Jurkat, Clone E6-1 (cell line): ENCODE results near the gene C5orf34.
"Not testable (repeated sequence)": the region's sequence is repeated elsewhere in the genome, so short reads cannot be mapped to it uniquely, and the experiment has no call there.

ENCODE experiments used
- DNase-seq: peaks from one replicate; pipeline ENCODE4 v3.0.0-alpha.2; 2011; ENCODE audit warnings: low read depth, low spot score
- H3K4me3 ChIP-seq: 2 replicates; pipeline ENCODE4 v1.5.1; 2011; ENCODE audit warnings: mild to moderate bottlenecking, low read length, control low read depth, moderate library complexity

C5orf34 gene

DNA sequence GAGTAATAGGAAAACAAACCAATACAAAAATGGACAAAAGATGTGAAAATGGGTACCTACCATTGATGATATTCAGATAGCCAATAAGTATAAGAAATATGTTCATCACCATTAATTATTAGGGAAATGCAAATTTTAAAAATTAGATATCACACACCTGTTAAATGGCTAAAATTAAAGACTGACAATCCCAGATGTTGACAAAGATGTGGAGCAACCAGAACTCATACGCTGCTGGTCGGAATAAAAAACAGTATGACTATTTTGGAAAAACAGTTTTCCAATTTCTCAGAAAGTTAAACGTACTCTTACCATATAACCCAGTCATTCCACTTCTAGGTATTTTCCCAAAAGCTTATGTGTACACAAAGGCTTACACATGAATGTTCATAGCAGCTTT lies 58.4 kb downstream of the C5orf34 start:
- no peak for DNase-seq
- H3K4me3 ChIP-seq, result no peak overlapping the region

DNA sequence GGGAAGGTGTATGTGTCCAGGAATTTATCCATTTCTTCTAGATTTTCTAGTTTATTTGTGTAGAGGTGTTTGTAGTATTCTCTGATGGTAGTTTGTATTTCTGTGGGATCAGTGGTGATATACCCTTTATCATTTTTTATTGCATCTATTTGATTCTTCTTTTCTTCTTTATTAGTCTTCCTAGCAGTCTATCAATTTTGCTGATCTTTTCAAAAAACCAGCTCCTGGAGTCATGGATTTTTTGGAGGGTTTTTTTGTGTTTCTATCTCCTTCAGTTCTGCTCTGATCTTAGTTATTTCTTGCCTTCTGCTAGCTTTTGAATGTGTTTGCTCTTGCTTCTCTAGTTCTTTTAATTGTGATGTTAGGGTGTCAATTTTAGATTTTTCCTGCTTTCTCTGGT lies 73.4 kb downstream of the C5orf34 start:
- H3K4me3 ChIP-seq, DNase-seq: not testable (repeated sequence)

DNA sequence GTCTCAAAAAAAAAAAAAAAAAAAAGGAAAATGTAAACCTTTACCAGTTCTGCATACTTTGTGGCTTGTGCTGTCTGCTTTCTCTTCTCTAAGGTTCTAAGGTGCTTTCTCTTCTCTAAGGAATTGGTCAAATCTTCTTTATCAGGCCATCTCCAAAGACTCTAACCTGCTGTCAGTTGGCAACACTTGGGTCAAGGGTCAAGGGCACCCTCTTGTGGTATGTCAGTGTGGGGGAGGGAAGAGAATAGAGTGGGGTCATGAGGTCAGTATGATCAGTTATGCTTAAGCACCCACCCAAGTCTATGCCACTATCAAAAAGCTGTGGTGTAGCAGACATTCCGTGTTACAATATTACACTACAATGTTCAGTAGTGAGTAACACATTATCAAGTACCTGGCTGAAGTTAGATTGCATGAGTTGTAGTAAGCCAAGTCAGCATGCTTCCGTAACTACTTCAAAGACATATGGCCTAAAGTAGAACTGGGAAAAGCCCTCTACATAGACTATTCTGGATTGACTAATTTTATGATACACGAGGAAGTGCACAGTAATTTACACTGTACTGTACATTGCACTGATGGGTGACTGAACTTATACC lies 77.8 kb downstream of the C5orf34 start:
- no peak overlapping the region for H3K4me3 ChIP-seq
- no peak for DNase-seq
